C4-2B (cell line): ENCODE data around the gene ATXN8OS.

Experiments
- H3K27ac ChIP-seq: fragments of 450-650 bp; 2 replicates; pipeline ENCODE4 v1.5.1; 2017
- CTCF ChIP-seq: fragments of 450-650 bp; conservative IDR thresholded peaks from 2 replicates; pipeline ENCODE4 v1.5.1; 2017; ENCODE audit warnings: mild to moderate bottlenecking
- ZFX ChIP-seq: fragments of 450-650 bp; IDR thresholded peaks from 2 replicates; pipeline ENCODE4 v1.6.1; 2017

Gene ATXN8OS

GRCh38 chr13:70107498-70108281 lies at the start of gene ATXN8OS:
TSS of gene ATXN8OS (plus strand) at chr13:70107826.
- no peak within 1 kb of the TSS for H3K27ac ChIP-seq
- TF ChIP-seq ZFX: no peak
- TF ChIP-seq CTCF: no peak

GRCh38 chr13:70080012-70080411 lies 27.6 kb upstream of the ATXN8OS start:
- no peak for TF ChIP-seq CTCF
- TF ChIP-seq ZFX: no peak
- no peak overlapping the region for H3K27ac ChIP-seq

GRCh38 chr13:70087247-70087646 lies 20.4 kb upstream of the ATXN8OS start:
- no peak for TF ChIP-seq CTCF
- no peak for TF ChIP-seq ZFX
- H3K27ac ChIP-seq: no peak overlapping the region

- H3K27ac ChIP-seq: no peak overlapping the region
- TF ChIP-seq ZFX (no peak), CTCF (no peak)
Measured at GRCh38 chr13:70088926-70089325, 18.7 kb upstream of the ATXN8OS start.

GRCh38 chr13:70090036-70090723 lies 17.4 kb upstream of the ATXN8OS start:
- TF ChIP-seq ZFX (no peak), CTCF (no peak)
- no peak overlapping the region for H3K27ac ChIP-seq

- no peak overlapping the region for H3K27ac ChIP-seq
- no peak for TF ChIP-seq ZFX
- peak; percentile 33 for TF ChIP-seq CTCF
Measured at GRCh38 chr13:70098669-70099068, 9.0 kb upstream of the ATXN8OS start.

GRCh38 chr13:70104481-70104880 lies 3.1 kb upstream of the ATXN8OS start:
- H3K27ac ChIP-seq: no peak overlapping the region
- no peak for TF ChIP-seq ZFX
- no peak for TF ChIP-seq CTCF
